ENCODE data around the gene OLFM2. TPM values are rescaled to one million over a fixed set of nuclear protein-coding genes. Genes with fewer than 3 reads are reported as not detected.

The OLFM2 gene
- total RNA-seq, 2 donors from 2014 or later: 33.1 to 58.1 TPM

DNA sequence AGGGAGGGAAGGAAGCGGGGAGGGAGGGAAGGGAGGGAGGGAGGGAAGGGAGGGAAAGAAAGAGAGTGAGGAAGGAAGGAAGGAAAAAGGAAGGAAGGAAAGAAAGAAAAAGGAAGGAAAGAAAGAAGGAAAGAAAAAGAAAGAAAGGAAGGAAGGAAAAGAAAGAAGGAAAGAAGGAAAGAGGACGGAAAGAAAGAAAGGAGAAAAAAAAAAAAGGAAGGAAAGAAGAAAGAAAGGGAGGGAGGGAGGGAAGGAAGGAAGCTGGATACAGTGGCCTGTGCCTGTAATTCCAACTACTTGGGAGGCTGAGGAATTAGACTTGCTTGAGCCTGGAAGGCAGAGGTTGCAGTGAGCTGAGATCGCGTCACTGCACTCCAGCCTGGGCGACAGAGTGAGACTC, 35.3 kb downstream of the OLFM2 start:
- no peaks in the 10 kb centered on the region for H3K36me3 Mint-ChIP-seq (ENCODE audit: low read depth)
- DNase-seq: no peak
- peaks cover 11% of the 10 kb centered on the region for H3K4me1 Mint-ChIP-seq
- no peaks in the 10 kb centered on the region for H3K27me3 Mint-ChIP-seq (ENCODE audit: insufficient read depth)
- H3K4me3 Mint-ChIP-seq: no peak overlapping the region
- H3K27ac Mint-ChIP-seq: no peak overlapping the region
- Histone ChIP-seq H3K27me3 (ENCODE audit: control insufficient read depth, insufficient read depth, low read length, poor library complexity, severe bottlenecking) (no peaks in the 10 kb centered on the region), H3K36me3 (ENCODE audit: control insufficient read depth, insufficient read depth, low read length) (no peaks in the 10 kb centered on the region), H3K27ac (ENCODE audit: low read depth, low read length) (no peak overlapping the region), H3K9ac (ENCODE audit: extremely low read depth, low read length, poor library complexity, severe bottlenecking) (no peak overlapping the region), H3K4me1 (ENCODE audit: control insufficient read depth, insufficient read depth, low read length) (no peaks in the 10 kb centered on the region), H3K4me3 (ENCODE audit: low read length) (no peak overlapping the region), H3K9me3 (ENCODE audit: control insufficient read depth, low read length) (no peaks in the 10 kb centered on the region)
- no peaks in the 10 kb centered on the region for H3K9me3 Mint-ChIP-seq
- WGBS, 2 experiments (ENCODE audit: insufficient coverage in 1 of 2, insufficient read length in 1 of 2): 83 to 87% methylated on average over 1 to 2 of the region's 5 CpGs
- TF ChIP-seq, protein P1, sequence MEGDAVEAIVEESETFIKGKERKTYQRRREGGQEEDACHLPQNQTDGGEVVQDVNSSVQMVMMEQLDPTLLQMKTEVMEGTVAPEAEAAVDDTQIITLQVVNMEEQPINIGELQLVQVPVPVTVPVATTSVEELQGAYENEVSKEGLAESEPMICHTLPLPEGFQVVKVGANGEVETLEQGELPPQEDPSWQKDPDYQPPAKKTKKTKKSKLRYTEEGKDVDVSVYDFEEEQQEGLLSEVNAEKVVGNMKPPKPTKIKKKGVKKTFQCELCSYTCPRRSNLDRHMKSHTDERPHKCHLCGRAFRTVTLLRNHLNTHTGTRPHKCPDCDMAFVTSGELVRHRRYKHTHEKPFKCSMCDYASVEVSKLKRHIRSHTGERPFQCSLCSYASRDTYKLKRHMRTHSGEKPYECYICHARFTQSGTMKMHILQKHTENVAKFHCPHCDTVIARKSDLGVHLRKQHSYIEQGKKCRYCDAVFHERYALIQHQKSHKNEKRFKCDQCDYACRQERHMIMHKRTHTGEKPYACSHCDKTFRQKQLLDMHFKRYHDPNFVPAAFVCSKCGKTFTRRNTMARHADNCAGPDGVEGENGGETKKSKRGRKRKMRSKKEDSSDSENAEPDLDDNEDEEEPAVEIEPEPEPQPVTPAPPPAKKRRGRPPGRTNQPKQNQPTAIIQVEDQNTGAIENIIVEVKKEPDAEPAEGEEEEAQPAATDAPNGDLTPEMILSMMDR (conservative IDR thresholded peaks at IDR 0.05): no peak

DNA sequence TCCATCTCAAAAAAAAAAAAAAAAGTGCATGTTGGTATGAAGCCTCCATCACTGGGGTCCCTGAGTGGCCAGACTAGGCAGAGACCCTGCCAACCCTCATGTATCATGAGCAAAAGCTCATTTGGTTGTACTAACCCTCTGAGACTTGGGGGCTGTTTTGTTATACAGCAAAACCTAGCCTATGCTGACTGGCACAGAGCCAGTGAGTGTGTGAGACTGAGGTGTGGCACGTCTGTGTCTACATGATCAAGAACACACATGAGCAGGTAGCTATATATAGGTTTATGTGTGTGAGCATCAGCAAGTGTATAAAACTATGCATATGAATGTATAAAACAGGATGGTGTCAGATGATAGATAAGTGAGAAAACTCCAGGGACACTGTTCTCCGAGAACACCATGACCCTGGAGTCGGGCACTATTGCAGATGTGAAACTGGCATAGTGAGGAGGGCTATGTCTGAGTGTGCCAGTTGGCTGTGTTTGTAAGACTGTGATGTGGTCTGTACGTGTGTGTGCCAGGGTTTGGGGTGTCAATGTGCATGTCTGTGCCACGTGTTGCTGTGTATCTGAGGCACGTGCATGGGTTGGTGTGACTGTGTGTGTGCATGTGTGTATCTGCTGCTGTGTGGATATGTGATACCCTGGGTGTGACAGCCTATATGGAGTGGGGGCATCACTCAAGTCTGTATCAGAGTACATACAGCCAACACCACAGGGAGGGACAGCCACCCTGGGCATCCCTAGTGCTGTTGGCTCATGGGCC, 44.5 kb downstream of the OLFM2 start:
- no peaks in the 10 kb centered on the region for H3K4me1 ChIP-seq (ENCODE audit: control insufficient read depth, insufficient read depth, low read length)
- H3K9ac ChIP-seq (ENCODE audit: extremely low read depth, low read length, poor library complexity, severe bottlenecking): no peak overlapping the region
- TF ChIP-seq, protein P1 (conservative IDR thresholded peaks at IDR 0.05): no peak
- no peak overlapping the region for H3K27ac ChIP-seq (ENCODE audit: low read depth, low read length)
- Mint-ChIP-seq H3K4me3 (no peak overlapping the region), H3K27me3 (ENCODE audit: insufficient read depth) (no peaks in the 10 kb centered on the region), H3K36me3 (ENCODE audit: low read depth) (peaks cover 6% of the 10 kb centered on the region), H3K9me3 (peaks cover 3% of the 10 kb centered on the region), H3K27ac (no peak overlapping the region), H3K4me1 (no peaks in the 10 kb centered on the region)
- WGBS, 2 experiments (ENCODE audit: insufficient coverage in 1 of 2, insufficient read length in 1 of 2): 90 to 92% methylated on average over 2 to 6 of the region's 6 CpGs
- H3K36me3 ChIP-seq (ENCODE audit: control insufficient read depth, insufficient read depth, low read length): no peaks in the 10 kb centered on the region
- no peaks in the 10 kb centered on the region for H3K27me3 ChIP-seq (ENCODE audit: control insufficient read depth, insufficient read depth, low read length, poor library complexity, severe bottlenecking)
- DNase-seq: no peak
- H3K4me3 ChIP-seq (ENCODE audit: low read length): no peak overlapping the region
- H3K9me3 ChIP-seq (ENCODE audit: control insufficient read depth, low read length): no peaks in the 10 kb centered on the region

DNA sequence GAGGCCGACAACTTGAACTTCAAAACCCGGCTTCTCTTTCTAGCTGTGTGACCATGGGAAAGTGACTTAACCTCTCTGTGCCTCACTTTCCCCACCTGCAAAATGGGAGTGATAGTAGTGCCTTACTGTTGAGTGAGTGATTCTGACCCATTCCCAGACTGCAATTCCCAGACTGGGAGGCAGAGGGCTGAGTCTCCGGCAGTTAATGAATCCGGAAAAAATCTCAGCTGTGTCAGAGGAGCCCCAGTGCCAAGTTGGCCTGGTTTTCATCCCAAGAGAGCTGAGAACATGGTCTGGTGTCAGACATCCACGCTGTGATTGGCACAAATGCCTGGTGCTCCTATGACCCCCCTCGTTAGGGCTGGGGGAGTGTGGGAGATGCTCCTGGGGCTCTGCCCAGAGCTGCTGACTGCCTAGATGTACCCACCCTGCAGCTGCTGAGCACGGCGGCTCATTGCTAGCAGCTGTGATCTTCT, 51.2 kb downstream of the OLFM2 start:
- Mint-ChIP-seq H3K27me3 (ENCODE audit: insufficient read depth) (no peaks in the 10 kb centered on the region), H3K27ac (no peak overlapping the region), H3K9me3 (no peaks in the 10 kb centered on the region), H3K4me1 (no peaks in the 10 kb centered on the region), H3K36me3 (ENCODE audit: low read depth) (no peaks in the 10 kb centered on the region), H3K4me3 (no peak overlapping the region)
- WGBS, 2 experiments (ENCODE audit: insufficient coverage in 1 of 2, insufficient read length in 1 of 2): 79 to 94% methylated on average over 6 to 8 of the region's 8 CpGs
- Histone ChIP-seq H3K36me3 (ENCODE audit: control insufficient read depth, insufficient read depth, low read length) (no peaks in the 10 kb centered on the region), H3K9me3 (ENCODE audit: control insufficient read depth, low read length) (no peaks in the 10 kb centered on the region), H3K4me1 (ENCODE audit: control insufficient read depth, insufficient read depth, low read length) (no peaks in the 10 kb centered on the region), H3K4me3 (ENCODE audit: low read length) (no peak overlapping the region), H3K9ac (ENCODE audit: extremely low read depth, low read length, poor library complexity, severe bottlenecking) (no peak overlapping the region), H3K27me3 (ENCODE audit: control insufficient read depth, insufficient read depth, low read length, poor library complexity, severe bottlenecking) (no peaks in the 10 kb centered on the region), H3K27ac (ENCODE audit: low read depth, low read length) (no peak overlapping the region)
- peak; percentile 57 for DNase-seq
- TF ChIP-seq, protein P1 (conservative IDR thresholded peaks at IDR 0.05): peak; percentile 61

Data from endodermal cell (in vitro differentiated cells).